Fibroblast of lung (primary cell): ENCODE results near the gene OASL. TPM values are rescaled to one million over a fixed set of nuclear protein-coding genes. Genes with fewer than 3 reads are reported as not detected.

Source experiments
- DNase-seq, 2 donors: peaks; one replicate each; pipeline versions ENCODE4 v3.0.0 to v3.0.0-alpha.2; 2010; ENCODE audit warnings: low read depth in 2 of 2
- H2AFZ ChIP-seq: 2 replicates; pipeline ENCODE4 v1.5.1; 2012; ENCODE audit warnings: low read length, control low read depth, inconsistent platforms
- H3K27ac ChIP-seq: 2 replicates; pipeline ENCODE4 v1.5.1; 2011; ENCODE audit warnings: low read length, control low read depth; ENCODE audit not compliant: insufficient read depth
- H3K27me3 ChIP-seq: 2 replicates; pipeline ENCODE4 v1.5.1; 2011; ENCODE audit warnings: mild to moderate bottlenecking, low read length; ENCODE audit not compliant: control insufficient read depth, insufficient read depth
- H3K36me3 ChIP-seq: 2 replicates; pipeline ENCODE4 v1.5.1; 2011; ENCODE audit warnings: low read length; ENCODE audit not compliant: control insufficient read depth, insufficient read depth
- H3K4me1 ChIP-seq: 2 replicates; pipeline ENCODE4 v1.5.1; 2011; ENCODE audit warnings: low read length; ENCODE audit not compliant: control insufficient read depth, insufficient read depth; ENCODE audit errors: extremely low read depth
- H3K4me2 ChIP-seq: 2 replicates; pipeline ENCODE4 v1.5.1; 2011; ENCODE audit warnings: low read length, control low read depth; ENCODE audit not compliant: insufficient read depth; ENCODE audit errors: extremely low read depth
- H3K4me3 ChIP-seq, 4 experiments: fragments of 200-600 bp in 1 of 4; sonication (generic) in 1 of 4; replicated peaks in 1 of 4; 2 replicates each; pipeline ENCODE4 v1.5.1; 2011 to 2016; ENCODE audit warnings: low read length in 4 of 4, low read depth in 3 of 4, mild to moderate bottlenecking in 3 of 4, control low read depth in 2 of 4, inconsistent platforms in 1 of 4, mixed read lengths in 1 of 4; ENCODE audit not compliant: insufficient read depth in 1 of 4; ENCODE audit errors: control extremely low read depth in 1 of 4
- H3K79me2 ChIP-seq: 2 replicates; pipeline ENCODE4 v1.5.1; 2012; ENCODE audit warnings: mild to moderate bottlenecking, low read length, inconsistent platforms; ENCODE audit not compliant: control insufficient read depth, insufficient read depth
- H3K9ac ChIP-seq: 2 replicates; pipeline ENCODE4 v1.5.1; 2011; ENCODE audit warnings: mild to moderate bottlenecking, low read length, control low read depth; ENCODE audit not compliant: insufficient read depth
- H3K9me3 ChIP-seq: 2 replicates; pipeline ENCODE4 v1.5.1; 2012; ENCODE audit warnings: low read depth, low read length; ENCODE audit not compliant: control insufficient read depth, insufficient read depth
- H4K20me1 ChIP-seq: 2 replicates; pipeline ENCODE4 v1.5.1; 2011; ENCODE audit warnings: low read length; ENCODE audit not compliant: control insufficient read depth, insufficient read depth; ENCODE audit errors: extremely low read depth
- CTCF ChIP-seq, 2 donors: IDR thresholded peaks in 1 of 2; conservative IDR thresholded peaks in 1 of 2; 1 replicate in 1 of 2; 2 replicates in 1 of 2; pipeline ENCODE4 v1.5.1; 2011 to 2012; ENCODE audit warnings: low read length in 2 of 2, control low read depth in 1 of 2, inconsistent platforms in 1 of 2, low read depth in 1 of 2, mild to moderate bottlenecking in 1 of 2
- EZH2 ChIP-seq: IDR thresholded peaks from 2 replicates; pipeline ENCODE4 v1.5.1; 2012; ENCODE audit warnings: low read length, control low read depth, mild to moderate bottlenecking; ENCODE audit errors: missing control alignments
- polyA plus RNA-seq, 2 donors: library from polyadenylated mRNA; depleted of rRNA in 1 of 2; stranded (reverse) in 1 of 2; unstranded in 1 of 2; fragments of >200 nt; gene quantifications; 2 replicates each; pipeline ENCODE4 v1.2.1, GENCODE V29; 2011 to 2012; ENCODE audit warnings: missing spikeins in 1 of 2
- total RNA-seq: library from RNA; depleted of rRNA; stranded (reverse); fragments of >200 nt; gene quantifications from 2 replicates; pipeline ENCODE4 v1.2.1, GENCODE V29; 2014

OASL gene
- total and polyA plus RNA-seq, 2 donors (not counting 1 experiment from before 2014, with no cell fraction given), result 0.07 to 1.2 TPM

- H3K9ac ChIP-seq, result no peak overlapping the region
Observed at GRCh38 chr12:120998435-120998834, 40.6 kb downstream of the OASL start.

GRCh38 chr12:120997448-120997847 lies 41.6 kb downstream of the OASL start:
- Histone ChIP-seq H3K4me3 (no peak overlapping the region), H3K9me3 (no peaks in the 10 kb centered on the region), H3K4me2 (no peak overlapping the region), H3K27ac (no peak overlapping the region), H3K27me3 (peaks cover 4% of the 10 kb centered on the region), H4K20me1 (no peaks in the 10 kb centered on the region), H3K4me1 (no peaks in the 10 kb centered on the region), H3K9ac (no peak overlapping the region), H3K79me2 (no peaks in the 10 kb centered on the region), H3K36me3 (no peaks in the 10 kb centered on the region), H2AFZ (no peak overlapping the region)
- no peak for DNase-seq
- TF ChIP-seq CTCF (conservative IDR thresholded peaks at IDR 0.05 in 1 of 2, IDR thresholded peaks at IDR 0.05 in 1 of 2; ENCODE audit: low read depth in 1 of 2, low read length in 2 of 2) (no peak), EZH2 (no peak)

More at GRCh38 chr12:120998435-120998834, 40.6 kb downstream of the OASL start:
- H3K4me3 ChIP-seq, result no peak overlapping the region
- no peaks in the 10 kb centered on the region for H3K79me2 ChIP-seq
- no peaks in the 10 kb centered on the region for H3K9me3 ChIP-seq
- H3K36me3 ChIP-seq, result no peaks in the 10 kb centered on the region
- DNase-seq, result no peak
- no peaks in the 10 kb centered on the region for H3K4me1 ChIP-seq
- H3K27me3 ChIP-seq, result peaks cover 4% of the 10 kb centered on the region
- no peak overlapping the region for H3K4me2 ChIP-seq
- no peak for TF ChIP-seq CTCF (conservative IDR thresholded peaks at IDR 0.05 in 1 of 2, IDR thresholded peaks at IDR 0.05 in 1 of 2; ENCODE audit: low read depth in 1 of 2, low read length in 2 of 2)
- TF ChIP-seq EZH2, result no peak
- H2AFZ ChIP-seq, result no peak overlapping the region
- H3K27ac ChIP-seq, result no peak overlapping the region
- no peaks in the 10 kb centered on the region for H4K20me1 ChIP-seq

- H3K9me3 ChIP-seq, result no peaks in the 10 kb centered on the region
- H3K4me2 ChIP-seq, result no peak overlapping the region
- H2AFZ ChIP-seq, result no peak overlapping the region
- no peaks in the 10 kb centered on the region for H3K4me1 ChIP-seq
- no peaks in the 10 kb centered on the region for H3K36me3 ChIP-seq
- TF ChIP-seq CTCF (conservative IDR thresholded peaks at IDR 0.05 in 1 of 2, IDR thresholded peaks at IDR 0.05 in 1 of 2; ENCODE audit: low read depth in 1 of 2, low read length in 2 of 2), result no peak
- TF ChIP-seq EZH2, result no peak
- no peaks in the 10 kb centered on the region for H4K20me1 ChIP-seq
- no peak for DNase-seq
- no peak overlapping the region for H3K27ac ChIP-seq
- H3K79me2 ChIP-seq, result no peaks in the 10 kb centered on the region
- no peak overlapping the region for H3K9ac ChIP-seq
- H3K27me3 ChIP-seq, result peaks cover 8% of the 10 kb centered on the region
- no peak overlapping the region for H3K4me3 ChIP-seq
Observed at GRCh38 chr12:120996133-120996746, 42.8 kb downstream of the OASL start.
